Omental fat pad (tissue), 4 donors: ENCODE data around the gene SPEN. TPM values are rescaled to one million over a fixed set of nuclear protein-coding genes. Genes with fewer than 3 reads are reported as not detected.

Source experiments
- ATAC-seq: fragments of 150-250 bp; one replicate; pipeline ENCODE4 v1.9.1; 2016; ENCODE audit warnings: mild to moderate bottlenecking, moderate library complexity; ENCODE audit not compliant: low FRiP score
- DNase-seq: peaks from one replicate; pipeline ENCODE4 v3.0.0-alpha.2; 2019; ENCODE audit warnings: low spot score
- total RNA-seq, 4 donors: library from RNA; depleted of rRNA; stranded (reverse); fragments of >200 nt; gene quantifications; one replicate each; pipeline ENCODE4 v1.1.0, GENCODE V29; 2016
- TF ChIP-seq, protein P1 (sequence below), 3 donors: fragments of 450-650 bp; IDR thresholded peaks; one replicate each; pipeline ENCODE4 v1.5.1; 2016 to 2017; ENCODE audit warnings: antibody characterized with exemption in 3 of 3, mild to moderate bottlenecking in 3 of 3, moderate library complexity in 2 of 3

The SPEN gene
- total RNA-seq, 4 donors from 2014 or later = 33.4 to 64.0 (median 51.5) TPM

DNA sequence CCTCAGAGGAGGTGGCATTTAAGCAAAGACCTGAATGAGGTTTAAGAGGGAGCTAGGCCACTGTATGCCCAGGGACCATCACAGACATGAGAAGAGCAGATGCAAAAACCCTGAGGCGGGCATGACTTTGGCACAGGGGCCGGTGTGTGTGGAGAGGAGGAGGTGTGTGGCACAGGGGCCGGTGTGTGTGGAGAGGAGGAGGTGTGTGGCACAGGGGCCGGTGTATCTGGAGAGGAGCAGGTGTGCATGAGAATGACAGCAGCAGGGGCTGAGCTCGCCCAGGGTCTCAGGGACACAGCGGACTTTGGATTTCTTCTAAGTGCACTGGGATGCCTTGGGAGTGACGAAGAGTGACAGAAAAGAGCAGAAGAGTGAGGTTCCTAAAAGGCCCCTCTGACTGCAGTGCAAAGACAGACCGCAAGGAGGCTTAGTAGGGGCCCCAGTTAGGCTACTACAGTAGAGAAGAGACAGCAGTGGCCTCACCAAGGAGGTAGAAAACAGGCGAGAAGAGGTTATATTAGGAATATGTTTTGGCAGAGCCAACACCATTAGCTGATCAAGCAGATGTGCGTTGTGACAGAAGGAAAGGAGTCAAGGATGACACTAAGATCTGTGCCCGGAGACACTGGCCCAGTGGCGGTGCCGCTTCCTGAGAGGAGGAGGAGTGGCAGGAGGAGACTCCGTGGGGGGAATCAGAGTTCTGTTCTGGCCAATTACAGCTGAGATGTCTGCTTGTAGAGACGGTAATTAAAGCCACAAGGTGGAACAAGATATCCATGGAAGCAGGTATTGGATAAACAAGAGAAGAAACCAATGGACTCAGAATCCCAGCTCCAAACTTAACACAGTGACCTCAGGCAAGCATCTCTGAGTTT is 110.0 kb downstream of the SPEN start:
- ATAC-seq (no peak), DNase-seq (no peak)
- TF ChIP-seq, protein P1, sequence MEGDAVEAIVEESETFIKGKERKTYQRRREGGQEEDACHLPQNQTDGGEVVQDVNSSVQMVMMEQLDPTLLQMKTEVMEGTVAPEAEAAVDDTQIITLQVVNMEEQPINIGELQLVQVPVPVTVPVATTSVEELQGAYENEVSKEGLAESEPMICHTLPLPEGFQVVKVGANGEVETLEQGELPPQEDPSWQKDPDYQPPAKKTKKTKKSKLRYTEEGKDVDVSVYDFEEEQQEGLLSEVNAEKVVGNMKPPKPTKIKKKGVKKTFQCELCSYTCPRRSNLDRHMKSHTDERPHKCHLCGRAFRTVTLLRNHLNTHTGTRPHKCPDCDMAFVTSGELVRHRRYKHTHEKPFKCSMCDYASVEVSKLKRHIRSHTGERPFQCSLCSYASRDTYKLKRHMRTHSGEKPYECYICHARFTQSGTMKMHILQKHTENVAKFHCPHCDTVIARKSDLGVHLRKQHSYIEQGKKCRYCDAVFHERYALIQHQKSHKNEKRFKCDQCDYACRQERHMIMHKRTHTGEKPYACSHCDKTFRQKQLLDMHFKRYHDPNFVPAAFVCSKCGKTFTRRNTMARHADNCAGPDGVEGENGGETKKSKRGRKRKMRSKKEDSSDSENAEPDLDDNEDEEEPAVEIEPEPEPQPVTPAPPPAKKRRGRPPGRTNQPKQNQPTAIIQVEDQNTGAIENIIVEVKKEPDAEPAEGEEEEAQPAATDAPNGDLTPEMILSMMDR (IDR thresholded peaks at IDR 0.05) = no peak

DNA sequence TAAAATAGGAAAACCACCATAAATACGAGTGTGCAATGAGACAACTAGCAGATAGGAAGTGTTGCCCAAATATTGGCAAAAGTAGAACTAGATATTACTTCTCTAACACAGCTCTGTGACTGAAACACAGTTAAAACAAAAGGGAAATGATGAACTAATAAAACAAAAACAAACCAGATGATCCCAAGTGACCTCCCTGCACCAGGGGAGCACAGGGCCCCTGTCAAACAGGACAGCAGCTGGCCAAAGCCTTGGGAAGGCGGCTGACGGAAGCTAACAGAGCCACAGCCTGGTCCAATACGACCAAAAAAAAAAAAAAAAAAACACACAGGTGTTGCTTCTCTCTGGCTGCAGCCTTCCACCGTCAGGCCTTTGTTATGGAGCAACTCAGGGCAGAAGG is 110.6 kb downstream of the SPEN start:
- DNase-seq (no peak), ATAC-seq (no peak)
- TF ChIP-seq, protein P1 (IDR thresholded peaks at IDR 0.05) = no peak

DNA sequence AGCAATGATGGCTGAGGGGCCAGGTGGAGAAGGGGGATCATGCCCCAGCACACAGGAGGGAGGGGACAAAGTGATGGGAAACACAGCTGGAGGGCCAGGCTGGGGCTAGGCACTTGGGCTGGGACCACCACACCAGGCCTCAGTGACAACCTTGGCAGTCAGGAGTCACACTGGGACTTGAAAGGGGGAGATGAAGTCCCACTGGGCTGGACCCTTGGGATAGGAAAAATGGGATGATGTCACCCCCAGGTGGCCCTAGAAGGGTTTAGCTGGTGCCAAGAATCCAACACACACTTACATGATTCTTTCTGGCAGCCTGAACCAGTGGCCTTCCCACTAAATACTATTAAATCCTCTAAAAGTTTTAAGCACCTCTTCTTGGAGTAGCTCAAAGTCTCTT is 111.3 kb downstream of the SPEN start:
- no peak for DNase-seq
- TF ChIP-seq, protein P1 (IDR thresholded peaks at IDR 0.05) = no peak
- ATAC-seq = no peak

DNA sequence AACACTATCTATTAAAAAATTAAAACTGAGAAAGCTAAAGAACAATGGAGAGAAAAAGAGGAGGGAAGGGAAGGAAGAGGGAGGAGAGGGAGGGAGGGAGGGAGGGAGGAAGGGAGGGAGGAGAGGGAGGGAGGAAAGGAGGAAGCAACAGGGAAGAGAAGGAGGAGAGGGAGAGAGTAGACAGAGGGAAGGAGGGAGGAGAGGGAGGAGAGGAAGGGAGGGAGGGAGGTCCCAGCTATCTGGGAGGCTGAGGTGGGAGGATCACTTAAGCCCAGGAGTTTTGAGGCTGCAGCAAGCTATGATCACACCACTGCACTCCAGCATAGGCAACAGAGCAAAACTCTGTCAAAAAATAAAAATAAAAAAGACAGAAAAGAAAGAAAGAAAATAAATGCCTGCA is 111.9 kb downstream of the SPEN start:
- ATAC-seq (no peak), DNase-seq (no peak)
- TF ChIP-seq, protein P1 (IDR thresholded peaks at IDR 0.05) = no peak

DNA sequence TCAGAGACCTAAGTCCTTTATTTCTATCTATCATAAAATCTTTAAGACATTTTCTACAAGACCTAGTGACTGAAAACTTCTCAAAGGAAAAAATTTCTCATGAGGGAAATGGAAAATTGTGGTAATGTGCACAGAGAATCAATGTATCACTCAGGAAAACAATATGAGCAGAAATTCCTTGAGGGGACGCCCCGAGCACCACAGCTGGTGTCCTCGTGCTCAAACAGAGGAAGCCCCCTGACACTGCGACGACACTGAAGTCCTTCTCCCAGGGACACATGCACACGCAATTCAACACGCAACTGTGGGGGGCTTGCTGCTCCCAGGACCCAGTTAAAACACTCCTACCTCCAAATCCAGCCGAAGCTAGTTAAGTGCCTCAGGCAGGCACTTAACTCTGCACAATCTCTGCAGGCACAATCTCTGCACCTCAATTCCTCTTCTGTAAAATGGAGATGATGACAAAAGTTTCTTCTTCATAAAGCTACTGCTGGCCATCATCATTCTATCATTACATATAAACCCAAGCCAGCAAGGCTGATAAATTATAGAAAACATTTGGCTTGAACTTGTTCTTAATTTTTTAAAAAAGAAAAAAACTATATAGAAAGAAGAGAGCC is 112.4 kb downstream of the SPEN start:
- no peak for ATAC-seq
- DNase-seq = no peak
- TF ChIP-seq, protein P1 (IDR thresholded peaks at IDR 0.05) = no peak

DNA sequence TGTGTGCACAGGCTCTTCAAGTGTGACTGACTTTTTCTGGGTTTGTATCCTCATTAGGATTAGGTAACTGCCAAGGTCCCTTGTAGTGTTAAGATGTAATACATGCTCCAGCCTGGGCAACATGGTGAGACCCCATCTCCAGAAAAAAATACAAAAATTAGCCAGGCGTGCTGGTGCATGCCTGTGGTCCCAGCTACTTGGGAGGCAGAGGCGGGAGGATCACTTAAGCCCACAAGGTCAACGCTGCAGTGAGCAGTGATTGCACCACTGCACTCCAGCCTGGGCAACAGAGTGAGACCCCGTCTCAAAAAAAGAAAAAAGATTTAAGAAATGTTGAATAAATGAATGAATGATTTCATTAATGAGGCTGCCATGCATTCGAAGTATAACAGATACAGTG is 113.3 kb downstream of the SPEN start:
- DNase-seq (no peak), ATAC-seq (no peak)
- TF ChIP-seq, protein P1 (IDR thresholded peaks at IDR 0.05) = no peak

DNA sequence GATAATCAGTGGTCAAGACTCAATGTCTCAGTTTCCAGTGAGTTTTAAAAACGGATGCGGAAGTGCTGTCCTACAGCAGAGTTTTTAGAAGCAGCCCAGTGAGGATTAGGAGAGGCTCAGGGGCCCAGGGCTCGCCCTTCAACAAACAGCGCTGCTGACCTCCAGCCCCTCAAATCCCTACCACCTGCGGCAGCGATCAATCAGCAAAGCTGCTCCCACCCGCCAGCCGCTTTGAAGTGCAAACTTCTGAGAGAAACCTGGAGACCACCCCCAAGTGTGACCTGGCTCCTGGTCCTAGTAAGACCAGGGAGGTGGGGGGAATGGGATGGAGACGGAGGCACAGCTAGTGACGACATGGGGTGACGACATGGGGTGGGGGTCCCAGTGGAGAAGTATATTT is 114.0 kb downstream of the SPEN start:
- ATAC-seq (no peak), DNase-seq (no peak)
- TF ChIP-seq, protein P1 (IDR thresholded peaks at IDR 0.05) = no peak
